ENCODE measurements around the gene MANF. TPM values are rescaled to one million over a fixed set of nuclear protein-coding genes. Genes with fewer than 3 reads are reported as not detected.

Gene MANF
- total and polyA plus RNA-seq, 2 donors (not counting 1 experiment from before 2014, with no cell fraction given): 19.8 to 29.7 TPM

GRCh38 chr3:51382947-51383578 lies 2.0 kb upstream of the MANF start:
- TF ChIP-seq EZH2 (IDR thresholded peaks at IDR 0.05; ENCODE audit: borderline replicate concordance, insufficient read depth, low read depth, low read length, poor library complexity, severe bottlenecking) (no peak), CTCF (IDR thresholded peaks at IDR 0.05) (no peak)
- peak overlapping the region; percentile 99 for H3K4me3 Mint-ChIP-seq
- H3K4me1 Mint-ChIP-seq: peaks cover 35% of the 10 kb centered on the region
- ATAC-seq (ENCODE audit: low read depth) (no peak), DNase-seq (no peak)
- Histone ChIP-seq H3K4me1 (ENCODE audit: control insufficient read depth in 2 of 2, insufficient read depth in 2 of 2, low read length in 2 of 2) (peaks cover 21 to 27% of the 10 kb centered on the region in 2 donors), H3K79me2 (ENCODE audit: control insufficient read depth, insufficient read depth, low read length) (peaks cover 41% of the 10 kb centered on the region), H3K36me3 (replicated peaks in 1 of 2; ENCODE audit: control extremely low read depth in 1 of 2, control insufficient read depth in 1 of 2, extremely low read depth in 1 of 2, insufficient read depth in 2 of 2, low read length in 1 of 2) (peaks cover 0 to 8% of the 10 kb centered on the region in 2 experiments), H3K9ac (ENCODE audit: low read length) (no peak overlapping the region), H3K4me3 (ENCODE audit: control extremely low read depth in 1 of 5, extremely low read depth in 1 of 5, insufficient read depth in 1 of 5, low read depth in 2 of 5, low read length in 4 of 5) (no peak overlapping the region), H4K20me1 (ENCODE audit: control insufficient read depth, insufficient read depth, low read length, poor library complexity, severe bottlenecking) (peaks cover 7% of the 10 kb centered on the region), H3K27ac (ENCODE audit: low read length in 2 of 2) (peak overlapping the region in 1 of 2 donors; percentile 95), H2AFZ (ENCODE audit: insufficient read depth, low read depth, low read length, poor library complexity, severe bottlenecking) (no peak overlapping the region), H3K4me2 (replicated peaks; ENCODE audit: low read depth, low read length, poor library complexity, severe bottlenecking) (peak overlapping the region; percentile 87), H3K9me3 (ENCODE audit: control extremely low read depth in 1 of 3, control insufficient read depth in 2 of 3, insufficient read depth in 1 of 3, low read length in 2 of 3) (no peaks in the 10 kb centered on the region), H3K27me3 (replicated peaks in 1 of 4; ENCODE audit: control extremely low read depth in 1 of 4, control insufficient read depth in 3 of 4, insufficient read depth in 4 of 4, low read length in 3 of 4) (peaks cover 0 to 18% (median 2%) of the 10 kb centered on the region in 4 experiments)
- peaks cover 10% of the 10 kb centered on the region for H3K27me3 Mint-ChIP-seq
- H3K9me3 Mint-ChIP-seq (ENCODE audit: insufficient read depth): no peaks in the 10 kb centered on the region
- ChIA-PET CTCF (interaction anchor here (0.6 to 8.6 kb wide), 4 partner anchors 52 to 769 kb away, joined by 3 to 67 read pairs (median 6); partner anchors contain the start of genes CISH and MAPKAPK3), POLR2A (no interaction called here)
- H3K27ac Mint-ChIP-seq: no peak overlapping the region
- intact Hi-C loops (cut with micrococcal nuclease): loop anchor here (10.0 kb wide), 1 partner anchor 1088 kb away; the partner anchor contains the start of genes HYAL3, IFRD2 and NAA80
- WGBS (ENCODE audit: insufficient coverage): 100% methylated on average over 3 of the region's 3 CpGs
